ENCODE data around the gene ETFB.

The ETFB gene

DNA sequence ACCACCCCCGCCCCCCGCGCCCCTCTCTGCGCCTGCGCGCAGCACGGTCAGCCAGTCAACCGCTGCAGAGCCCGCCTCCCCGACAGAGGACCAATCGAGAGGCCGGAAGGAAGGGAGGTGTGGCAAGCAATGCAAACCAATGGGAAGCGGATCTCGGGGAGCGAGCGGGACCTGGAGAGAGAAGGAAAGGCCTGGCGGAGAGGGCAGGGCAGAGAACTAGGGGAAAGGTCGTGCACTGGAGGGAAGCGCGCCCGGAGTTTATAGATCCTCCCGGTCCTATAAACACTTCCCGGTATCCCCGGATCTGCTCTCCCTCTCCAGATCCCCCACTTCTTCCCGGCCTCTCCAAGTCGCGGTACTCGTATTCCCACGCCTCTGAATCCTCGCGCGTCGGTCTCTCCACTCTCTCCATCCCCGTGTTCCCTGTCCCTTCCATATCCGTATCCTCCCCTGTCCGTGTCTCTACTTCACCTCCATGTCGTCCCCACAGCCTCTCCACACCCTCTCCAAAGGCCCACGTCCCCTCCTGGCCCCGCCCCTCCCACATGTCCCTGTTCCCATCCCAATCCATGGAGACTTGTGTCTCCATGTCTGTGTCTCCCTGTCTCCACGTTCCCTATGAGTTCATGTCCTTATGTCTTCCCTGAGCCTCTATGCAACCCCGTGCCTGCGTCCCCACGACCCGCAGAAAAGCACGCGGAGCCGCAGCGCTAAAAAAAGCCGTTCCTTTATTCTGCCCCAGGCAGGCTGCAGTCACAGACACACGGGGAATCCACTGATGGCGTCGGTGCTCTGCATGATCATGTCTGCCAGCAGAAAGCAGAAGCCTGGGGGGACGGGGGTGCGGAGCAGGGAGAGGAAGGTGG is 434 bp upstream of the ETFB start (continued):
- TF ChIP-seq, protein P1, sequence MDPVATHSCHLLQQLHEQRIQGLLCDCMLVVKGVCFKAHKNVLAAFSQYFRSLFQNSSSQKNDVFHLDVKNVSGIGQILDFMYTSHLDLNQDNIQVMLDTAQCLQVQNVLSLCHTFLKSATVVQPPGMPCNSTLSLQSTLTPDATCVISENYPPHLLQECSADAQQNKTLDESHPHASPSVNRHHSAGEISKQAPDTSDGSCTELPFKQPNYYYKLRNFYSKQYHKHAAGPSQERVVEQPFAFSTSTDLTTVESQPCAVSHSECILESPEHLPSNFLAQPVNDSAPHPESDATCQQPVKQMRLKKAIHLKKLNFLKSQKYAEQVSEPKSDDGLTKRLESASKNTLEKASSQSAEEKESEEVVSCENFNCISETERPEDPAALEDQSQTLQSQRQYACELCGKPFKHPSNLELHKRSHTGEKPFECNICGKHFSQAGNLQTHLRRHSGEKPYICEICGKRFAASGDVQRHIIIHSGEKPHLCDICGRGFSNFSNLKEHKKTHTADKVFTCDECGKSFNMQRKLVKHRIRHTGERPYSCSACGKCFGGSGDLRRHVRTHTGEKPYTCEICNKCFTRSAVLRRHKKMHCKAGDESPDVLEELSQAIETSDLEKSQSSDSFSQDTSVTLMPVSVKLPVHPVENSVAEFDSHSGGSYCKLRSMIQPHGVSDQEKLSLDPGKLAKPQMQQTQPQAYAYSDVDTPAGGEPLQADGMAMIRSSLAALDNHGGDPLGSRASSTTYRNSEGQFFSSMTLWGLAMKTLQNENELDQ (tag by site-specific recombination; IDR thresholded peaks at IDR 0.05; ENCODE audit: low read depth), result no peak
- TF ChIP-seq, protein P2, sequence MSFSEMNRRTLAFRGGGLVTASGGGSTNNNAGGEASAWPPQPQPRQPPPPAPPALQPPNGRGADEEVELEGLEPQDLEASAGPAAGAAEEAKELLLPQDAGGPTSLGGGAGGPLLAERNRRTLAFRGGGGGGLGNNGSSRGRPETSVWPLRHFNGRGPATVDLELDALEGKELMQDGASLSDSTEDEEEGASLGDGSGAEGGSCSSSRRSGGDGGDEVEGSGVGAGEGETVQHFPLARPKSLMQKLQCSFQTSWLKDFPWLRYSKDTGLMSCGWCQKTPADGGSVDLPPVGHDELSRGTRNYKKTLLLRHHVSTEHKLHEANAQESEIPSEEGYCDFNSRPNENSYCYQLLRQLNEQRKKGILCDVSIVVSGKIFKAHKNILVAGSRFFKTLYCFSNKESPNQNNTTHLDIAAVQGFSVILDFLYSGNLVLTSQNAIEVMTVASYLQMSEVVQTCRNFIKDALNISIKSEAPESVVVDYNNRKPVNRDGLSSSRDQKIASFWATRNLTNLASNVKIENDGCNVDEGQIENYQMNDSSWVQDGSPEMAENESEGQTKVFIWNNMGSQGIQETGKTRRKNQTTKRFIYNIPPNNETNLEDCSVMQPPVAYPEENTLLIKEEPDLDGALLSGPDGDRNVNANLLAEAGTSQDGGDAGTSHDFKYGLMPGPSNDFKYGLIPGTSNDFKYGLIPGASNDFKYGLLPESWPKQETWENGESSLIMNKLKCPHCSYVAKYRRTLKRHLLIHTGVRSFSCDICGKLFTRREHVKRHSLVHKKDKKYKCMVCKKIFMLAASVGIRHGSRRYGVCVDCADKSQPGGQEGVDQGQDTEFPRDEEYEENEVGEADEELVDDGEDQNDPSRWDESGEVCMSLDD (tag by site-specific recombination; IDR thresholded peaks at IDR 0.05), result peak; percentile 63
- no peak for TF ChIP-seq HOXC10 (CRISPR knock-in tag; IDR thresholded peaks at IDR 0.05)
- no peak for TF ChIP-seq ZNF654 (tag by site-specific recombination; IDR thresholded peaks at IDR 0.05; ENCODE audit: low read depth)
- no peak for TF ChIP-seq ZNF571 (tag by site-specific recombination; IDR thresholded peaks at IDR 0.05)
- TF ChIP-seq ZNF10 (tag by site-specific recombination; IDR thresholded peaks at IDR 0.05), result peak; percentile 10; the same call in 1 of the 2 replicates
- peak; percentile 81 for TF ChIP-seq ZNF335 (tag by site-specific recombination; conservative IDR thresholded peaks at IDR 0.05)
- TF ChIP-seq ZSCAN16 (tag by site-specific recombination; IDR thresholded peaks at IDR 0.05), result peak; percentile 85
- no peak for TF ChIP-seq ZNF561 (tag by site-specific recombination; IDR thresholded peaks at IDR 0.05; ENCODE audit: borderline replicate concordance)
- 0 out of 2 replicates have a peak, but pooled peaks have one; percentile 38 for TF ChIP-seq ZNF501 (tag by site-specific recombination; IDR thresholded peaks at IDR 0.05)
- TF ChIP-seq ZNF175 (tag by site-specific recombination; IDR thresholded peaks at IDR 0.05), result no peak
- TF ChIP-seq GLIS2 (tag by site-specific recombination; IDR thresholded peaks at IDR 0.05), result no peak
- no peak for TF ChIP-seq ZNF670 (tag by site-specific recombination; IDR thresholded peaks at IDR 0.05; ENCODE audit: low read depth)
- TF ChIP-seq ZNF366 (tag by site-specific recombination; conservative IDR thresholded peaks at IDR 0.05), result peak; percentile 97
- TF ChIP-seq ZNF248 (tag by site-specific recombination; IDR thresholded peaks at IDR 0.05), result no peak
- peak; percentile 28; the same call in 1 of the 2 replicates for TF ChIP-seq YY1 (tag by site-specific recombination; IDR thresholded peaks at IDR 0.05)
- no peak for TF ChIP-seq ZNF146 (tag by site-specific recombination; IDR thresholded peaks at IDR 0.05)
- no peak for TF ChIP-seq ZNF354C (tag by site-specific recombination; IDR thresholded peaks at IDR 0.05; ENCODE audit: borderline replicate concordance, low read depth)
- TF ChIP-seq ZNF747 (tag by site-specific recombination; IDR thresholded peaks at IDR 0.05), result no peak
- no peak for TF ChIP-seq ZNF548 (tag by site-specific recombination; IDR thresholded peaks at IDR 0.05)
- TF ChIP-seq ZNF239 (tag by site-specific recombination; IDR thresholded peaks at IDR 0.05), result peak; percentile 62; the same call in 1 of the 2 replicates
- TF ChIP-seq OSR2 (tag by site-specific recombination; IDR thresholded peaks at IDR 0.05), result no peak
- peak; percentile 75; the same call in 1 of the 2 replicates for TF ChIP-seq KLF1 (tag by site-specific recombination; IDR thresholded peaks at IDR 0.05)
- TF ChIP-seq ZBTB17 (tag by site-specific recombination; IDR thresholded peaks at IDR 0.05), result peak; percentile 84
- peak; percentile 79 for TF ChIP-seq ZNF76 (tag by site-specific recombination; IDR thresholded peaks at IDR 0.05; ENCODE audit: borderline replicate concordance, low read depth)
- TF ChIP-seq, protein P3, sequence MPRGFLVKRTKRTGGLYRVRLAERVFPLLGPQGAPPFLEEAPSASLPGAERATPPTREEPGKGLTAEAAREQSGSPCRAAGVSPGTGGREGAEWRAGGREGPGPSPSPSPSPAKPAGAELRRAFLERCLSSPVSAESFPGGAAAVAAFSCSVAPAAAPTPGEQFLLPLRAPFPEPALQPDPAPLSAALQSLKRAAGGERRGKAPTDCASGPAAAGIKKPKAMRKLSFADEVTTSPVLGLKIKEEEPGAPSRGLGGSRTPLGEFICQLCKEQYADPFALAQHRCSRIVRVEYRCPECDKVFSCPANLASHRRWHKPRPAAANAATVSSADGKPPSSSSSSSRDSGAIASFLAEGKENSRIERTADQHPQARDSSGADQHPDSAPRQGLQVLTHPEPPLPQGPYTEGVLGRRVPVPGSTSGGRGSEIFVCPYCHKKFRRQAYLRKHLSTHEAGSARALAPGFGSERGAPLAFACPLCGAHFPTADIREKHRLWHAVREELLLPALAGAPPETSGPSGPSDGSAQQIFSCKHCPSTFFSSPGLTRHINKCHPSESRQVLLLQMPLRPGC (tag by site-specific recombination; IDR thresholded peaks at IDR 0.05), result no peak
- peak; percentile 89; the same call in 1 of the 2 replicates for TF ChIP-seq ZNF391 (tag by site-specific recombination; IDR thresholded peaks at IDR 0.05; ENCODE audit: borderline replicate concordance, low read depth)
- TF ChIP-seq, protein P4, sequence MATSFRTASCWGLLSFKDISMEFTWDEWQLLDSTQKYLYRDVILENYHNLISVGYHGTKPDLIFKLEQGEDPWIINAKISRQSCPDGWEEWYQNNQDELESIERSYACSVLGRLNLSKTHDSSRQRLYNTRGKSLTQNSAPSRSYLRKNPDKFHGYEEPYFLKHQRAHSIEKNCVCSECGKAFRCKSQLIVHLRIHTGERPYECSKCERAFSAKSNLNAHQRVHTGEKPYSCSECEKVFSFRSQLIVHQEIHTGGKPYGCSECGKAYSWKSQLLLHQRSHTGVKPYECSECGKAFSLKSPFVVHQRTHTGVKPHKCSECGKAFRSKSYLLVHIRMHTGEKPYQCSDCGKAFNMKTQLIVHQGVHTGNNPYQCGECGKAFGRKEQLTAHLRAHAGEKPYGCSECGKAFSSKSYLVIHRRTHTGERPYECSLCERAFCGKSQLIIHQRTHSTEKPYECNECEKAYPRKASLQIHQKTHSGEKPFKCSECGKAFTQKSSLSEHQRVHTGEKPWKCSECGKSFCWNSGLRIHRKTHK (tag by site-specific recombination; IDR thresholded peaks at IDR 0.05), result no peak
- no peak for TF ChIP-seq TRIM28 (IDR thresholded peaks at IDR 0.05; ENCODE audit: borderline replicate concordance, low read length)
- TF ChIP-seq BCL11A (tag by site-specific recombination; IDR thresholded peaks at IDR 0.05; ENCODE audit: low read depth), result peak; percentile 92
- no peak for TF ChIP-seq ZNF473 (tag by site-specific recombination; IDR thresholded peaks at IDR 0.05)
- TF ChIP-seq BCL11B (tag by site-specific recombination; IDR thresholded peaks at IDR 0.05; ENCODE audit: low read depth), result peak; percentile 87; the same call in 1 of the 2 replicates
- TF ChIP-seq ZNF785 (tag by site-specific recombination; IDR thresholded peaks at IDR 0.05), result peak; percentile 75; the same call in 1 of the 2 replicates

Data from HEK293 (cell line).